T-helper 17 cell (primary cell): Measurements from ENCODE around the gene SDK1. TPM values are rescaled to one million over a fixed set of nuclear protein-coding genes. Genes with fewer than 3 reads are reported as not detected.
"Not testable (repeated sequence)": the region's sequence is repeated elsewhere in the genome, so short reads cannot be mapped to it uniquely, and the experiment has no call there.

ENCODE experiments used
- ATAC-seq: fragments of 150-1000 bp; cut with Tn5 transposase; 2 replicates; pipeline ENCODE4 v1.10.0; 2021; ENCODE audit warnings: mild to moderate bottlenecking, moderate library complexity
- DNase-seq, 3 donors: peaks; one replicate each; pipeline versions ENCODE4 v3.0.0 to v3.0.0-alpha.2; 2020 to 2021
- H3K9me3 ChIP-seq: one replicate; pipeline ENCODE4 v1.7.0; 2013; ENCODE audit warnings: low read length, mild to moderate bottlenecking; ENCODE audit not compliant: control insufficient read depth, poor library complexity, severe bottlenecking
- H3K27ac Mint-ChIP-seq: one replicate; pipeline ENCODE4 v1.8.0; 2022; ENCODE audit warnings: mild to moderate bottlenecking, moderate library complexity, mixed read lengths
- H3K27me3 Mint-ChIP-seq: one replicate; pipeline ENCODE4 v1.8.0; 2022; ENCODE audit warnings: mixed read lengths
- H3K36me3 Mint-ChIP-seq: one replicate; pipeline ENCODE4 v1.8.0; 2022; ENCODE audit warnings: low read depth, mixed read lengths
- H3K4me1 Mint-ChIP-seq: one replicate; pipeline ENCODE4 v1.8.0; 2022; ENCODE audit warnings: mild to moderate bottlenecking, mixed read lengths
- H3K4me3 Mint-ChIP-seq: one replicate; pipeline ENCODE4 v1.8.0; 2022; ENCODE audit warnings: mild to moderate bottlenecking, moderate library complexity, mixed read lengths
- total RNA-seq, 4 donors: library from RNA in 2 of 4; stranded (reverse) in 2 of 4; gene quantifications; one replicate each; pipeline ENCODE4 v1.2.3 and lab custom pipeline; 2022 to 2026

The SDK1 gene
- total RNA-seq, 2 donors from 2014 or later: 0.12 to 0.13 TPM

DNA sequence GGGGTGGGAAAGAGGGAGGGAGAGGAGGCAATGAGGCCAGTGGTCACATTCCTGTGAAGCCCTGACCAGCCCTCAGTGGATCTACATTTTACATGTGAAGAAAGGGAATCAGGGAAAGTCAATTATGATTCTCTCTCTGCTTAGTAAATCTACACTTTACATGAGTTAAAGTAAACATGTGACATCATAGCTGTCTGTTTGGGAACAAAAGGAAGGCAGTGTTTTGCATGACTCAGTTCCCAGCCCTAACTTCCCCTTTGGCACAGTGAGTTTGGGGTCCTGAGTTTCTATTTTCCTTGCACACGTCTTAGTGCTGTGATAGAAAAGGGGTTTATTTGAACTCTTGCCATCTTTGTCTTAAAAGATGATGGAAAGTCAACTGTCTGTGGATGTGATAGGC, 615.1 kb downstream of the SDK1 start:
- DNase-seq (no peak), ATAC-seq (no peak)
- Mint-ChIP-seq H3K4me1 (peaks cover 3% of the 10 kb centered on the region), H3K27ac (no peak overlapping the region), H3K36me3 (no peaks in the 10 kb centered on the region), H3K4me3 (no peak overlapping the region), H3K27me3 (peaks cover 26% of the 10 kb centered on the region)
- no peaks in the 10 kb centered on the region for H3K9me3 ChIP-seq

DNA sequence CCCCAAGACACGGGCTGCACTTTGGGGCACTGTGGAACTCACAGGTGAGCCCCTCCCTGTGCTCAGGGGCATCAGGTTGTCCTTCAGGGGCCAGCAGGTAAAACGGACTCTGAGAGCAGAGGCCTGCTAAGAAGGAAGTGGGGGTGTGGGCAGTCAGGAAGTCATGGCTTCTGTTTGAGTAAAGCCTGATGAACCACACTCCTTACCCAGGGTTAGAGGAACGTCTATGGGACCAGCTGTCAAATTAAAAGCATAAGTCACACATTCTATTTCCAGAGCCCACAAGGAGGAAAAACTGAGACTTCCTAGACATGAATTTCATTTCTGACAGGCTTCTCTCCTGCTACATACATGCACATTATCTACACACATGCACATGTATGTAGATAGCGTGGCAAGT, 616.4 kb downstream of the SDK1 start:
- H3K27ac Mint-ChIP-seq: no peak overlapping the region
- H3K9me3 ChIP-seq: no peaks in the 10 kb centered on the region
- no peak for ATAC-seq
- no peaks in the 10 kb centered on the region for H3K36me3 Mint-ChIP-seq
- no peak for DNase-seq
- H3K4me3 Mint-ChIP-seq: no peak overlapping the region
- H3K27me3 Mint-ChIP-seq: peaks cover 15% of the 10 kb centered on the region
- peaks cover 3% of the 10 kb centered on the region for H3K4me1 Mint-ChIP-seq

DNA sequence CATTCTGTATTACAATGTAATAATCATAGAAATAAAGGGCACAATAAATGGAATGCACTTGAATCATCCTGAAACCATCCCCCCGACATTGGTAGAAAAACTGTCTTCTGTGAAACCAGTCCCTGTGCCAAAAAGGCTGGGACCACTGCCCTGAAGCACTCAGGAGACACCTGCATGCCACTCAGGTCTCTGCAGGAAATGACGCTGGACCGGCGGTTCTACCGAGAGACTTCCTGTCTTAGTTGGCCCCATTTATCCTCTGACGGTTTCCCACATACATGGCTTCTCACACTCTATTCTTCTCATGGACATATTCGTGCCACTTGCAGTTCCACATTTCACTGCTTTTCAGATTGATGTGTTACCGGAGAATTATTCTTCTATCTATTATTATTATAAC, 617.5 kb downstream of the SDK1 start:
- Mint-ChIP-seq H3K4me1 (peaks cover 3% of the 10 kb centered on the region), H3K4me3 (no peak overlapping the region), H3K36me3 (no peaks in the 10 kb centered on the region), H3K27ac (no peak overlapping the region), H3K27me3 (peaks cover 19% of the 10 kb centered on the region)
- no peak for ATAC-seq
- no peak for DNase-seq
- no peaks in the 10 kb centered on the region for H3K9me3 ChIP-seq

DNA sequence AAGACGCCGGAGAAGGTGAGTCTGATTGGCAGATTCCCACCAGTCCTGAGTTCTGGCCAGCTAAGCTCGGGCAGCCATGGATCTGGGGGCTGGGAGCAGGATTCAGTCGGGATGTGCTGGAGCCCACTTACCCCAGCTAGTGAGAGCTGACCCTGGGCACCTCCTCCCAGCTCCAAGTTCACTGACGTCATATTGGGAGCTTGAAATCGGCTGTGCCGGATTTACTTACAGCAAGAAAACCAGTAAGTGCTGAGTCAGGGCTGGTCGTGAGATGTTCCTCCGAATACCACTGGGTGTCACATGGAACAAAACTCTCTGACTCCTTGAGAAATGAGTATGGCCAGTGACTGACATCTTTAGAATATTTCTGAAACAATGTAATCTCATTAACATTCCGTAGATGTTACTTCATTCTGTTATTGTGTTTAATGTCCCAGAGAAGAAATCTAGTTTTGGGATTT, 621.2 kb downstream of the SDK1 start:
- no peaks in the 10 kb centered on the region for H3K9me3 ChIP-seq
- peaks cover 4% of the 10 kb centered on the region for H3K36me3 Mint-ChIP-seq
- H3K4me3 Mint-ChIP-seq: no peak overlapping the region
- peaks cover 3% of the 10 kb centered on the region for H3K4me1 Mint-ChIP-seq
- no peak overlapping the region for H3K27ac Mint-ChIP-seq
- DNase-seq: no peak
- H3K27me3 Mint-ChIP-seq: peaks cover 23% of the 10 kb centered on the region
- no peak for ATAC-seq

DNA sequence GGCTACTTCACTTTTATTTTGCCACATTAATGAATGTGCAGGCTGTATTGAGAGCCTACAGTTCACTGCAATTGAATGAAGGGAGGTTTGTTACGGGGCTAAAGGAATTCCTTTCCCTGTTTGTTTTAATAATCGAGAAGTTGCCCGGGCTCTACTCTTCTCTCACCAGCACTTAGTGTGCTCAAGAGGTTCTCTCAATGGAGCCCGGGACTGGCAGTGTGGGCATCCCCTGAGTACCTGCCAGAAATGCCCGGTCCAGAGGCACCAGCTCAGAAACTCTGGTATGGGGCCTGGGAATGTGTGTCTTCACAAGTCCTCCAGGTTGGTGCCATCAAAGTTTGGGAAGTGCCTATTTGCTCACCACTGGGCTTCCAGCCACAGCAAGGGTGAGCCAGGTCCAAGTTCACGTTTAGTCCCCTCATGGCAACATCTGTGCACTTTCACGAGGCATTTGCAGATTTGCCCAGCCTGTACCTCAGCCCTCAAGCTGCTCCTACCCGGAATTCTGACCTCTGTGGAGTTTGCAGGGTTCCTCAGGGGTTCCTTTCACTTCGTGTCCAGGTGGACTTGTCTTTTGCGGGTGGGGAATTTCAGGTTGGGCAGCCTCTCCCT, 622.4 kb downstream of the SDK1 start:
- no peaks in the 10 kb centered on the region for H3K9me3 ChIP-seq
- H3K36me3 Mint-ChIP-seq: peaks cover 4% of the 10 kb centered on the region
- DNase-seq (no peak), ATAC-seq (no peak)
- no peak overlapping the region for H3K4me3 Mint-ChIP-seq
- no peak overlapping the region for H3K27ac Mint-ChIP-seq
- H3K27me3 Mint-ChIP-seq: peaks cover 30% of the 10 kb centered on the region
- peaks cover 3% of the 10 kb centered on the region for H3K4me1 Mint-ChIP-seq

DNA sequence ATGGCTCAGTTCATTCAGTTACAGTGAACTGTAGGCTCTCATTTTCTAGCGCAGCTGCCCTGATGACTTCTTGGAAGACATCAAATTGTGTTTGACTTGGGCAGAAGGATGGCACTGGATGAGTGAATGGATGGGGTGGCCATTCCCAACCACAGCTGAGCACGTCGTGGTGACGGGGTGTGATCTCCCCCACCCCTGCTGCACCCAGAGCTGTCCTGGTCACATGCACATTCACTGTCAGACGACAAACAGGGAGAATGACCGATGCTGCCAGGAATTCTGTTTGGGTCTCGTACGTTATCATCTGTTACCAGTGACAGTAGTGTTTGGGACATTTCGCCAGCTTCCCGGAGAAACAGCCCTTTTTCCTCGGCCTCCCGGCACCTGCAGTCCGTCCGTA, 623.2 kb downstream of the SDK1 start:
- no peak overlapping the region for H3K27ac Mint-ChIP-seq
- no peak overlapping the region for H3K4me3 Mint-ChIP-seq
- ATAC-seq (no peak), DNase-seq (no peak)
- no peaks in the 10 kb centered on the region for H3K9me3 ChIP-seq
- peaks cover 4% of the 10 kb centered on the region for H3K36me3 Mint-ChIP-seq
- H3K27me3 Mint-ChIP-seq: peaks cover 38% of the 10 kb centered on the region
- H3K4me1 Mint-ChIP-seq: no peaks in the 10 kb centered on the region

DNA sequence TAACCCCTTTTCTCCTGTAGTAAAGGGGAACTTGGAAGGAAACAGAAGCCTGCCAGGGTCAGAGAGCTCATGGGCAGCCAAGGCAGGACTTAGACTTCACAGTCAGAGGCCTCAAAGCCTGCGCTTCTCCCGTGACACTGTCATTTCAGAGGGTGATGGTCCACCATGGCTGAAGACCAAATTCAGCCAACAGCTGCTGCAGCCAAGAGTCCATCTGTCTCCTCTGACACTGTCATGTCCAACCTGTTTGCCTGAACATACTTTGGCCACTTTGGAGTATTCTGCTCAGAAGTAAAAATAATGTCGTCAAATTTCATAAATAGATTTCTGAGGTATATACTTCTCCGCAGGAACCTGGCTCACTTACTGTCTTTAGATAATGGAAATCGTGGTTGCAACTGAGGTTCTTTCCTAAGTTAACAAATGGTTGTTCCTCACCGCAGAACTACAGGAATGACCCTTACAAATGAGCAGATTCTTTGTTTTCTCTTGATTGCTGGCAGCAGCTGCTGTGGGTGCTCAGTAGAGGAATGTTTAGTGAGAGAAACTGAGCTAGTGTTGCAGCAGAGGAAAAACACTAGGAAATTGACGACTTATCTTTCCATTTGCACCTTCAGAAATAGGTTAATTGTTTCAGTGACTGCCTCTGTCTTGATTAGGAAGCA, 626.5 kb downstream of the SDK1 start:
- DNase-seq: no peak
- H3K4me1 Mint-ChIP-seq: no peaks in the 10 kb centered on the region
- H3K9me3 ChIP-seq: no peaks in the 10 kb centered on the region
- H3K4me3 Mint-ChIP-seq: no peak overlapping the region
- ATAC-seq: no peak
- H3K27ac Mint-ChIP-seq: no peak overlapping the region
- H3K36me3 Mint-ChIP-seq: peaks cover 4% of the 10 kb centered on the region
- H3K27me3 Mint-ChIP-seq: peaks cover 48% of the 10 kb centered on the region

DNA sequence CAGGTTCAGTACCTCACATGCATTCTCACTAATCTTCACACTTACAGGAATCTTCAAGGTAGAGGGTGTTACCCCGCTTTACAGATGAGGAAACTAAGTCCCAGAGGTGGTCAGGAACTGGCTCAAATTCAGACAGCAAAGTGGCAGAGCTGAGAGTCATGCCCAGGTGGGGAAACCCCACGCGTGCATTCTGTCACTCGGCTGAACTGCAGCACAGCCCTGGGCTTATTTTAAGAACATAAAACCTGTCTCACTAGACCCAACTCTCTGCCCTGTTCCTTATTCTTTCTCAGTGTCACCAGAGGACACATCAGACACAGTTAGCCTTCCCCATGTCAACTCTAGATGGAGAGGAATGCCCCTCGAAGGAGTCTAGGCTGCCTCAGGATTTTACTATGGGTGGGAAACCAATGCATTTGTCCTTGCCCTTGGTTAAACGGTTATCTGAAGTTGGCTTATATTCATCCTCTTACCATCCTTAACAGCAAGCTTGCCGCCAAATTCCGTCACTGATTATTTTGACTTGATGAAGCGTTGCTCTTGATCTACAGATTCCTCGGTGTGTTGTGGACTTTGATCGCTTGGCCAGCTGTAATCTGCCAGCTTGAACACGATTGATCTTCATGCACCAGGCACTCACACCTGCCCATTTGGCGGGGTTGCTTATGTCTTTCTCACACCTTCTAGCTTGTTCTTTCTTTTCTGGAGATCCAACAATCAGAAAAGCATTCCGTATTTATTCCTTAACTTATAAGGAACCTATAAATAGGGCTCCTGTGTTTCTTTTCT, 627.9 kb downstream of the SDK1 start:
- peaks cover 4% of the 10 kb centered on the region for H3K36me3 Mint-ChIP-seq
- ATAC-seq (no peak), DNase-seq (no peak)
- no peak overlapping the region for H3K27ac Mint-ChIP-seq
- no peak overlapping the region for H3K4me3 Mint-ChIP-seq
- H3K27me3 Mint-ChIP-seq: peaks cover 48% of the 10 kb centered on the region
- no peaks in the 10 kb centered on the region for H3K9me3 ChIP-seq
- no peaks in the 10 kb centered on the region for H3K4me1 Mint-ChIP-seq

DNA sequence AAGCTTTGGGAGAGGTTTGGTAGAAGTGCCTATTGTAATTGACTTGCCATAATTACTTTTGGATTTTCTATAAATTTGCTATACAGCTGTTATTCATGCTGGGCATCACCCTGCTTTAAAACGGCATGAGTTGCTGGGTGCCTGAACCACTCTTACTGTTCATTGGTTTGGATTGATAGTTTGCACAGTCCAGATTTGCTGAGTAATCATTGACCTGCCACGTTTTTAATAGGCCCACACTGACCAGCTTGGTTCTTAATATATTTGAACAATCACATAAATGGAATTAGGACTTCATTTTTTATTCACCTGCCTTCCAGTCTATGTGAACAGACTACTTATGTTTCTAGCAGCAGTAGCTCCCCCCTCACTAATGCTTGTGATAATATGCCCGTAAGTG, 630.8 kb downstream of the SDK1 start:
- no peaks in the 10 kb centered on the region for H3K9me3 ChIP-seq
- Mint-ChIP-seq H3K27me3 (peaks cover 49% of the 10 kb centered on the region), H3K27ac (no peak overlapping the region), H3K4me3 (no peak overlapping the region), H3K36me3 (no peaks in the 10 kb centered on the region), H3K4me1 (no peaks in the 10 kb centered on the region)
- ATAC-seq (no peak), DNase-seq (no peak)

DNA sequence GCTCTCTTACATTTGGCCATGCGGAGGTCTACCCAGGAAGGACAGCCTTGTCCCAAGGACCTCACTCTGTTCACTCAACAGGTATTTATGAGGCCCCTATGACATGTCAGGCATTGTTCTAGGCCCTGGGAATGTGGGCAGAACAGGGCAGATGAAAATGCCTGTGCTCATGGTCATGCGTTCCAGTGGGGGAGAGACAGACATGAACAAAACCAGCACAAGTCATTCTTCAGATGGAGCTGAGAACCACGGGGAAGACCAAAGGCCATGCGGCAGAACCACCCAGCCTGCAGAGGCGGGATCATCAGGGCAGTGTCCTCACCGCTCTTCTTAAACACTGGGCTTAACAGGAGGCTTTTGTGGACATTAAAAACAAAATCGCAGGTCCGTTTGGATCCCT, 636.1 kb downstream of the SDK1 start:
- ATAC-seq: no peak
- H3K9me3 ChIP-seq: no peaks in the 10 kb centered on the region
- no peaks in the 10 kb centered on the region for H3K4me1 Mint-ChIP-seq

DNA sequence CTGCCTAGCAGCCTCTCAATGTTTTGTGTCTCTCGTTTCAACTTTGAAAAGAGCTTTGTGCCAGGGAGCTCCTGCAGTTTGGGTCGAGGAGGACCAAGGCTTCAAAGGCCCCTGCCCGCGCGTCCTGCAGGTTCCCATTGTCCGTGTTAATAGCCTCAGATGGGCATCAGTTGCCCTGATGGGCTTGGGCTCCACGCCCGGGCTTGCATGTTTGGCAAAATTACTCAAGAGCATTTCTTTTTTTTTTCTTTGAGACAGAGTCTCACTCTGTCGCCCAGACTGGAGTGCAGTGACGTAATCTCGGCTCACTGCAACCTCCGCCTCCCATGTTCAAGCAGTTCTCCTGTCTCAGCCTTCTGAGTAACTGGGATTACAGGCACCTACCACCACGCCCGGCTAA, 636.6 kb downstream of the SDK1 start:
- H3K9me3 ChIP-seq: no peaks in the 10 kb centered on the region
- DNase-seq (no peak), ATAC-seq (no peak)
- Mint-ChIP-seq H3K36me3 (no peaks in the 10 kb centered on the region), H3K27me3 (peaks cover 43% of the 10 kb centered on the region), H3K27ac (no peak overlapping the region), H3K4me3 (no peak overlapping the region), H3K4me1 (no peaks in the 10 kb centered on the region)

More for the DNA sequence above, 636.1 kb downstream of the SDK1 start:
- Mint-ChIP-seq H3K36me3 (no peaks in the 10 kb centered on the region), H3K4me3 (no peak overlapping the region), H3K27me3 (peaks cover 45% of the 10 kb centered on the region), H3K27ac (no peak overlapping the region)
- no peak for DNase-seq

DNA sequence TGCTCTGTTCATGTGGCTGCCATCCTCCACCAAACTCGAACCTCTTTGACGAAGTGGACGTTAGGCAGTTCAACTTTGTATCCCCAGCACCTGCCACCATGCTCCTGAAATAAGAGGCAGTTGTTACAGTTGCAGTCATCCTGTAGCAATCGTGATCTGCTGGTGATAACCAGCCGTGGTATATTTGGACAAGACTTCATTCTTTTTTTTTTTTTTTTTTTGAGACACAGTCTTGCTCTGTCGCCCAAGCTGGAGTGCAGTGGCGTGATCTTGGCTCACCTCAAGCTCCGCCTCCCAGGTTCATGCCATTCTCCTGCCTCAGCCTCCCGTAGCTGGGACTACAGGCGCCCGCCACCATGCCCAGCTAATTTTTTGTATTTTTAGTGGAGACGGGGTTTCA, 640.7 kb downstream of the SDK1 start:
- H3K9me3 ChIP-seq, DNase-seq, H3K27ac Mint-ChIP-seq, H3K36me3 Mint-ChIP-seq, H3K4me1 Mint-ChIP-seq, H3K4me3 Mint-ChIP-seq, ATAC-seq: not testable (repeated sequence)
- peaks cover 32% of the 10 kb centered on the region for H3K27me3 Mint-ChIP-seq

DNA sequence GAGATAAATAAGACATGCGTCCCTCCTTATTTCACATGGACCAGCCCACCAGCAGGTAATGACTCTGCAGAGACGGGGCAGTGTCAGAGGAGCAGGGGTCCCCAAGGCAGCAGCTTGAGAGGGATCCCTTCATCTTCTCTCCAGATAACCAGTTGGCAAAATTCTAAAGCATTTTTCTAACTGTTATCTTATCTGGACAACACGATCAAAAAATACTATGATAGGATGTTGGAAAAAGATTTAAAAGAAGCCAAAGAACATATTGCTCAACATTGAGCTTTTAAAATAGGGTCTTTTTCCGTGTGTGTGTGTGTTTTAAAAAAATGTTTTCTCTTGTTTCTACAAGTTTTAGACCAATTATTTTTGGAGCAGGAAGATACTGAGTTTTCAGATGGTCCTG, 641.2 kb downstream of the SDK1 start:
- H3K9me3 ChIP-seq: no peaks in the 10 kb centered on the region
- Mint-ChIP-seq H3K27me3 (peaks cover 37% of the 10 kb centered on the region), H3K27ac (no peak overlapping the region), H3K36me3 (no peaks in the 10 kb centered on the region), H3K4me1 (peaks cover 2% of the 10 kb centered on the region), H3K4me3 (no peak overlapping the region)
- no peak for DNase-seq
- no peak for ATAC-seq
